ENCODE results near the gene CNPY1. TPM values are rescaled to one million over a fixed set of nuclear protein-coding genes. Genes with fewer than 3 reads are reported as not detected.
"Not testable (repeated sequence)": the region's sequence is repeated elsewhere in the genome, so short reads cannot be mapped to it uniquely, and the experiment has no call there.

CNPY1 gene
- polyA plus RNA-seq (2012; ENCODE audit: insufficient read length, low read depth), result not detected

DNA sequence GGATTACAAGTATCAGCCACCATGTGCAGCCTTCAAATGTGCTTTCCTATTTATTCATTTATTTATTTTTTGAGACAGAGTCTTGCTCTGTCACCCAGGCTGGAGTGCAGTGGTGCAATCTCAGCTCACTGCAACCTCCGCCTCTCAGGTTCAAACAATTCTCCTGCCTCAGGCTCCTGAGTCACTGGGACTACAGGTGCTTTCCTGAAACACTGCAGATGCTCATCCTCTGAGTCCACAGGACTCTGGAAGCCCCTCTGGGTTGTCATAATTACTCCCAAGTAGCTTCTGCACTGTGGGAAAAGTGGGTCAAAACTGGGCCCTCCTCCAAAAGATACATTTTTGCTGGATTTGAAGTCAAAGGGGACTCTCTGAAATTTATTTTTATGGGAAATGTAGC, at the start of gene CNPY1:
Gene CNPY1, minus strand, starts transcription at position 111 of the 400 bp plus-strand sequence. CDS start 630 bp downstream, outside the sequence.
- not testable (repeated sequence) for TF ChIP-seq REST (IDR thresholded peaks at IDR 0.05; ENCODE audit: insufficient read depth in 1 of 2, low read depth in 2 of 2, low read length in 2 of 2); TAF1 (IDR thresholded peaks at IDR 0.05; ENCODE audit: borderline replicate concordance, insufficient read depth, low read length); FOXP2 (optimal IDR thresholded peaks at IDR 0.05; ENCODE audit: borderline replicate concordance, extremely low read depth, extremely low read length, insufficient read depth)

DNA sequence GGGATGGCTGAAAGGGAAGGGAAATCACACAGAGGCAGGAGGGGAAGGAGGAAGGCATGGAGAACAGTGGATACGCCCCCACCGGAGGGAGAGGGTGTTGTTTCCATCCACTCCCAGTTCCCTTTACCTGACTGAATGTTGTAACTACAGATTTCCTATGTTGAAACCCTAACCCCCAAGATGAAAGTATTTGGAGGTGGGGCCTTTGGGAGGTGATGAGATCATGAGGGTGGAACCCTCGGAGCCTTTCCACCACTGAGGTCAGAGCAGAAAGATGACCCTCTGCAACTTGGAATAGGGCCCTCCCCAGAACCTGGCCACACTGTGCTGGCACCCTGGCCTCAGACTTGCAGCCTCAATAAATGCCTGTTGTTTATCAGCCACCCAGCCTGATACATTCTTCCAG, 48.6 kb upstream of the CNPY1 start:
- no peak for TF ChIP-seq POLR2AphosphoS5 (IDR thresholded peaks at IDR 0.05; ENCODE audit: low read depth, low read length)

DNA sequence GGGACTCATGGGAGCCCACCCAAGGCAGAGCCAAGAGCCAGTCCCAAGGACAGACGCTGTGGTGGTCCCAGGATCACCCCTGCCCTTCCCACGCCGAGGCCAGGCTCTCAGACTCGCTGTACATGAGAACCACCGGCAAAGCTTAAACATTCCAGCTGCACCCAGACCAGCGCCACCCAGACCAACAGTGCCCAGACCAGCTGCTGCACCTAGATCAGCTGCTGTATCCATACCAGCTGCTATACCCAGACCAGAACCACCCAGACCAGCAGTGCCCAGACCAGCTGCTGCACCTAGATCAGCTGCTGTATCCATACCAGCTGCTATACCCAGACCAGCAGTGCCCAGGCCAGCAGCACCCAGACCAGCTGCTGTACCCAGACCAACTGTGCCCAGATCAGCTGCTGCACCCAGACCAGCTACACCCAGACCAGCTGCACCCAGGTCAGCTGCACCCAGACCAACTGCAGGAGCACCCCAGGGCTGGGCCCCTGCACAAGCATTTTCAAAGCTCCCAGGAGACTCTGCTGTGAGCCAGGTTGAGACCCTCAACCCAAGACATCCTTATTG, 47.9 kb upstream of the CNPY1 start:
- TF ChIP-seq FOXP2 (optimal IDR thresholded peaks at IDR 0.05; ENCODE audit: borderline replicate concordance, extremely low read depth, extremely low read length, insufficient read depth), result no peak

DNA sequence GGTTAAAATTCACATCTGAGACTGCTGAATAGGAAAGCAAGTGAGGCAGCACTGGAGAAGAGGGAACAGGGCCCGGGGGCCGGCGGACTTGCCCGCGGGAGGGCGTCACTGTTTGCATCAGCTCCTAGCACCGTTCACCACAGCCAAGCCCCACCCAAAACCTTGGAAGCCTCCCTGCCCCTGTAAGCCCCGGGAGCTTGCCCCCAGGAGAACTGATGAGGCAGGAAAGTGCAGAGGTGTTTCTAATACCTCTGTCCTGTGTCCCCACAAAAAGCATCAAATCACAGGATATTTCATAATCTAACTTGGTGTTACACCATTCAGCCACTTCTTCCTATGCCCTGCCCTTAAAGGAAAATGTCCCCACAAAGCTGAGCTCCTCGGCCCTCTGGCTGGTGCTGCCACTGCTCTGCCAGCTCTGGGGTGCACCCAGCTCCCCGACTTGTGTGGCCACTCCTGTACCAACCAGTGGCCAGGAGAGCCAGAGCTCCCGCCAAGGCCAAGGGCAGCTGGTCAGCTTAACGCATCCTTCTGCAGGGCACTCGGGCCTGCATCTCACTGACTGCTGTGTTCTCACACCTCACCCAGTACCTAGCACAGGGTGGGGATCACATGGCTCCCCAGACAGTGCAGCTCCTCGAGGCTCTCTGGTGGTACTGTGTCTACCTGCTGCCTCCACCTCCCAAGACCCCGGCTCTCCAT, 47.3 kb upstream of the CNPY1 start:
- no peak for TF ChIP-seq SIN3A (IDR thresholded peaks at IDR 0.05; ENCODE audit: borderline replicate concordance, insufficient read depth, low read length)
- no peak for TF ChIP-seq FOXP2 (optimal IDR thresholded peaks at IDR 0.05; ENCODE audit: borderline replicate concordance, extremely low read depth, extremely low read length, insufficient read depth)
- TF ChIP-seq TAF1 (IDR thresholded peaks at IDR 0.05; ENCODE audit: borderline replicate concordance, insufficient read depth, low read length), result no peak
- no peak for TF ChIP-seq REST (IDR thresholded peaks at IDR 0.05; ENCODE audit: insufficient read depth in 1 of 2, low read depth in 2 of 2, low read length in 2 of 2)
- no peak for TF ChIP-seq POLR2AphosphoS5 (IDR thresholded peaks at IDR 0.05; ENCODE audit: low read depth, low read length)

- no peak for TF ChIP-seq TAF1 (IDR thresholded peaks at IDR 0.05; ENCODE audit: borderline replicate concordance, insufficient read depth, low read length)
Observed at GRCh38 chr7:155591055-155591775, 44.9 kb upstream of the CNPY1 start.

DNA sequence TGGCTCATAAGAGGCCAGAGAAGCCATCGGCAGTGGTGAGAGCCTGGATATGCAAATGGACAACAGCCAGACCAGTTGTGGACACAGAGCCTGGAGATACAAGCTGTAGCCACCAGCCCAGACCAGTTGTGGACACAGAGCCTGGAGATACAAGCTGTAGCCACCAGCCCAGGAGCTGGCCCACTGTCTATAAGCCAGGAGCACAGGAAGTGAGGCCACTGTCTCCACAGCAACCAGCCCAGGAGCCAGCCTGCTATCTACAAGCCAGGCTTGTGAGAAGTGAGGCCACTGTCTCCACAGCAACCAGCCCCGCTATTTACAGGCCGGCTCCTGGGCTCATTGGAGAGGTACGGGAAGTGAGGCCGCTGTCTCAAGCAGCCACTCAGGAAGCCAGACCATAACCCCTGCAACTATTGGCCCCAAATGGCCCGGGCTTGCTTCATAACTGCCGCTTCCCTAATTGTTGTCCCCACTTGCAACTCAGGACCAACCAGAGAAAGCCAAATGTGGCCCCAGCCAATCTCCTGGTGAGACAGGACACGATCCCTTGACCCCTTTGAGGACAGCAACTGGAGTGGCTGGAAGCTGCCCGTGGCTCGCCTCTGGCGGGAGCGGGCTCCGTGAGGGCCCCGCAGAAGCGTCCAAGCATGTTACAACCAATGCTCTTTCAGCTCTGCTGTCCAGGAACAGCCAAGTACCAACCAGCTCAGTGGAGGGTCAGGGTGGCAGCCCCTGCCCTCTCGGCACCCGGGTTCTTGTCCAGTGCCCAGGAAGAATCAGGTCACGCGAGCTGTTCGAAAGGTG, 44.1 kb upstream of the CNPY1 start:
- TF ChIP-seq REST (IDR thresholded peaks at IDR 0.05; ENCODE audit: insufficient read depth in 1 of 2, low read depth in 2 of 2, low read length in 2 of 2), result no peak
- no peak for TF ChIP-seq TAF1 (IDR thresholded peaks at IDR 0.05; ENCODE audit: borderline replicate concordance, insufficient read depth, low read length)
- TF ChIP-seq POLR2AphosphoS5 (IDR thresholded peaks at IDR 0.05; ENCODE audit: low read depth, low read length), result no peak
- TF ChIP-seq FOXP2 (optimal IDR thresholded peaks at IDR 0.05; ENCODE audit: borderline replicate concordance, extremely low read depth, extremely low read length, insufficient read depth), result no peak
- no peak for TF ChIP-seq SIN3A (IDR thresholded peaks at IDR 0.05; ENCODE audit: borderline replicate concordance, insufficient read depth, low read length)
